ENCODE measurements around the gene OLFM1.

DNA sequence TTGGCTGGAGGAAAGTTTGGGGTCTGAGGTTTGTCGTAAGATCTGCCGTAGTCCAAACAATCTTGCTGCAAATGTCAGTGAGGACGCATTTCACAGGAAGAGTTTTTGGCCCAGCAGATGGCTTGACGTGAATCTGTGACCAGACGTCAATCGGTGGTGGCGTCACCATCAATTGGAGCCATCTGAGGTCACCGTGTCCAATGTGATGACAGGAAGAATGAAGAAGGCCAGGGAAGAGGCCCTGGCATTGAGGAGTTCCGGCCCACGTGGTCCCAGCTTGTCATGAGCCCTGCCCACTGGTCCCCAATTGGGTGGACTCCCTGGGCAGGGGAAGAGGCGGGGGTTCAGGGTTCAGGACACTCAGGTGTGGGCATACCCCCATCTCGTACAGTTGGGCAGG is 79.9 kb downstream of the OLFM1 start:
- TF ChIP-seq CTCF (optimal IDR thresholded peaks at IDR 0.05 in 1 of 3, IDR thresholded peaks at IDR 0.05 in 1 of 3, conservative IDR thresholded peaks at IDR 0.05 in 1 of 3; ENCODE audit: extremely low read depth in 1 of 3, insufficient read depth in 2 of 3, low read length in 3 of 3) (no peak), EZH2 (IDR thresholded peaks at IDR 0.05; ENCODE audit: low read length) (no peak)

Measured in keratinocyte (primary cell).